ENCODE results near the gene GLIS2.

The GLIS2 gene

GRCh38 chr16:4344983-4345835, 29.3 kb downstream of the GLIS2 start:
- no peak for TF ChIP-seq CTCF (IDR thresholded peaks at IDR 0.05)
- Histone ChIP-seq H3K27me3 (no peaks in the 10 kb centered on the region), H3K9me3 (no peaks in the 10 kb centered on the region), H3K4me3 (no peak overlapping the region), H3K36me3 (peaks cover 0 to 29% (median 12%) of the 10 kb centered on the region in 3 donors), H3K27ac (no peak overlapping the region), H3K4me1 (peaks cover 0 to 29% (median 17%) of the 10 kb centered on the region in 4 donors)
- DNase-seq: no peak
- intact Hi-C loops (cut with DNase I; ENCODE audit: low total_unique reads): no loop called here

GRCh38 chr16:4345836-4346781, 30.2 kb downstream of the GLIS2 start:
- no peak for TF ChIP-seq CTCF (IDR thresholded peaks at IDR 0.05)
- DNase-seq: no peak

GRCh38 chr16:4347010-4347409, 31.1 kb downstream of the GLIS2 start:
- peak overlapping the region; percentile 5 to 32 for H3K27ac ChIP-seq

More at GRCh38 chr16:4345836-4346781, 30.2 kb downstream of the GLIS2 start:
- intact Hi-C loops (cut with DNase I; ENCODE audit: low total_unique reads): no loop called here
- H3K4me3 ChIP-seq: no peak overlapping the region
- peaks cover 0 to 20% (median 3%) of the 10 kb centered on the region in 3 donors for H3K36me3 ChIP-seq
- H3K9me3 ChIP-seq: no peaks in the 10 kb centered on the region
- H3K27ac ChIP-seq: peak overlapping the region in 1 of 2 donors; percentile 32
- H3K27me3 ChIP-seq: no peaks in the 10 kb centered on the region
- peaks cover 0 to 32% (median 22%) of the 10 kb centered on the region in 4 donors for H3K4me1 ChIP-seq

GRCh38 chr16:4347765-4348509, 32.1 kb downstream of the GLIS2 start:
- H3K27me3 ChIP-seq: no peaks in the 10 kb centered on the region
- no peaks in the 10 kb centered on the region for H3K9me3 ChIP-seq
- intact Hi-C loops (cut with DNase I; ENCODE audit: low total_unique reads): no loop called here
- DNase-seq: no peak
- H3K36me3 ChIP-seq: peaks cover 0 to 11% (median 0%) of the 10 kb centered on the region in 3 donors
- no peak for TF ChIP-seq CTCF (IDR thresholded peaks at IDR 0.05)
- peaks cover 0 to 38% (median 28%) of the 10 kb centered on the region in 4 donors for H3K4me1 ChIP-seq
- no peak overlapping the region for H3K4me3 ChIP-seq
- H3K27ac ChIP-seq: peak overlapping the region; percentile 5 to 32

More at GRCh38 chr16:4347010-4347409, 31.1 kb downstream of the GLIS2 start:
- H3K9me3 ChIP-seq: no peaks in the 10 kb centered on the region
- peaks cover 0 to 38% (median 28%) of the 10 kb centered on the region in 4 donors for H3K4me1 ChIP-seq
- peaks cover 0 to 14% (median 0%) of the 10 kb centered on the region in 3 donors for H3K36me3 ChIP-seq
- intact Hi-C loops (cut with DNase I; ENCODE audit: low total_unique reads): no loop called here
- DNase-seq: no peak
- H3K27me3 ChIP-seq: no peaks in the 10 kb centered on the region
- no peak overlapping the region for H3K4me3 ChIP-seq
- TF ChIP-seq CTCF (IDR thresholded peaks at IDR 0.05): no peak

- no peaks in the 10 kb centered on the region for H3K27me3 ChIP-seq
- H3K36me3 ChIP-seq: peaks cover 0 to 12% (median 0%) of the 10 kb centered on the region in 3 donors
- no peaks in the 10 kb centered on the region for H3K9me3 ChIP-seq
- intact Hi-C loops (cut with DNase I; ENCODE audit: low total_unique reads): no loop called here
- no peak overlapping the region for H3K27ac ChIP-seq
- H3K4me3 ChIP-seq: no peak overlapping the region
- no peak for TF ChIP-seq CTCF (IDR thresholded peaks at IDR 0.05)
- DNase-seq: no peak
- peaks cover 0 to 38% (median 28%) of the 10 kb centered on the region in 4 donors for H3K4me1 ChIP-seq
Measured at GRCh38 chr16:4349332-4349731, 33.5 kb downstream of the GLIS2 start.

Measured in tibial artery (tissue), 4 donors.